Measurements from ENCODE around the gene STX2.

DNA sequence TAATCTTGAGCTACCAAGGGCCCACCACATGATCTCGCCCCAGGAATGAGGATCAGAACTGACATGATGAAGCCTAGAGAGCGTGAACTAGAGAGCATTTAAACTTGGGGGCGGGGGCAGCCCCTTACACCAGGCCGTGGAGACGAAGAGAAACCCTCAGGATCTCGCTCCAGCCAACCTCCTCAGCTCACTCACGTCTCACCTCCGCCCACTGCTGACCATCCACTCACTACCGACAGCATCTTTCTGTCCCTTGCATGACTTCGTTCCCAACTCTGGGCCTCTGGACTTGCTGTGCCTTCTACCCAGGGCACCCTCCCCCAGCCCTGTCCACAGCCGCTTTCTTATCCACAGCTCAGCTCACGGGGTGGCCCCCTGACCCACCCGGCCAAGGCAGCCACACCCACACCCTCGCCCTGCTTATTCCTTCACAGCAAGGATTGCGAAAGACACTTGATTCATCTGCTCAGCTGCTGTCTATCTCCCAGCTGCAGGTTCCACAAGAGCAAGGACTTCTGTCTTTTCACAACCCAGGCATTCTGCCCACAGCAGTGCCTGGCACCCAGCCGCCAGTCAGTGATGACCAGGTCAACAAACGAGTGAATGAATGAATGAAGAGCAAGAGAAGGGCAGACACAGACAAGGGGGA lies 6.4 kb downstream of the STX2 start:
- TF ChIP-seq CTCF (IDR thresholded peaks at IDR 0.05), result no peak
- TF ChIP-seq, protein P1, sequence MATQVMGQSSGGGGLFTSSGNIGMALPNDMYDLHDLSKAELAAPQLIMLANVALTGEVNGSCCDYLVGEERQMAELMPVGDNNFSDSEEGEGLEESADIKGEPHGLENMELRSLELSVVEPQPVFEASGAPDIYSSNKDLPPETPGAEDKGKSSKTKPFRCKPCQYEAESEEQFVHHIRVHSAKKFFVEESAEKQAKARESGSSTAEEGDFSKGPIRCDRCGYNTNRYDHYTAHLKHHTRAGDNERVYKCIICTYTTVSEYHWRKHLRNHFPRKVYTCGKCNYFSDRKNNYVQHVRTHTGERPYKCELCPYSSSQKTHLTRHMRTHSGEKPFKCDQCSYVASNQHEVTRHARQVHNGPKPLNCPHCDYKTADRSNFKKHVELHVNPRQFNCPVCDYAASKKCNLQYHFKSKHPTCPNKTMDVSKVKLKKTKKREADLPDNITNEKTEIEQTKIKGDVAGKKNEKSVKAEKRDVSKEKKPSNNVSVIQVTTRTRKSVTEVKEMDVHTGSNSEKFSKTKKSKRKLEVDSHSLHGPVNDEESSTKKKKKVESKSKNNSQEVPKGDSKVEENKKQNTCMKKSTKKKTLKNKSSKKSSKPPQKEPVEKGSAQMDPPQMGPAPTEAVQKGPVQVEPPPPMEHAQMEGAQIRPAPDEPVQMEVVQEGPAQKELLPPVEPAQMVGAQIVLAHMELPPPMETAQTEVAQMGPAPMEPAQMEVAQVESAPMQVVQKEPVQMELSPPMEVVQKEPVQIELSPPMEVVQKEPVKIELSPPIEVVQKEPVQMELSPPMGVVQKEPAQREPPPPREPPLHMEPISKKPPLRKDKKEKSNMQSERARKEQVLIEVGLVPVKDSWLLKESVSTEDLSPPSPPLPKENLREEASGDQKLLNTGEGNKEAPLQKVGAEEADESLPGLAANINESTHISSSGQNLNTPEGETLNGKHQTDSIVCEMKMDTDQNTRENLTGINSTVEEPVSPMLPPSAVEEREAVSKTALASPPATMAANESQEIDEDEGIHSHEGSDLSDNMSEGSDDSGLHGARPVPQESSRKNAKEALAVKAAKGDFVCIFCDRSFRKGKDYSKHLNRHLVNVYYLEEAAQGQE (IDR thresholded peaks at IDR 0.05), result no peak

Data from A549 (cell line).